Measurements from ENCODE around the gene RAX. TPM values are rescaled to one million over a fixed set of nuclear protein-coding genes. Genes with fewer than 3 reads are reported as not detected.

The RAX gene
- total RNA-seq, 1 experiment from 2014 or later, result not detected

GRCh38 chr18:59271606-59272220 is 1.5 kb downstream of the RAX start:
- Histone ChIP-seq H3K4me1 (ENCODE audit: control insufficient read depth, insufficient read depth, low read length) (no peaks in the 10 kb centered on the region), H3K36me3 (ENCODE audit: control insufficient read depth, insufficient read depth, low read length) (no peaks in the 10 kb centered on the region), H3K27me3 (ENCODE audit: control insufficient read depth, insufficient read depth, low read length) (peaks cover 15% of the 10 kb centered on the region), H3K9me3 (ENCODE audit: control insufficient read depth, insufficient read depth, low read depth, low read length) (no peaks in the 10 kb centered on the region), H3K4me3 (ENCODE audit: low read depth in 2 of 2, low read length in 2 of 2) (no peak overlapping the region), H3K27ac (ENCODE audit: low read length) (no peak overlapping the region)
- BruUV-seq (replicated peaks), result no TSS peak
- CTCF ChIA-PET, result no interaction called here
- no peak for TF ChIP-seq TCF7L2 (IDR thresholded peaks at IDR 0.05; ENCODE audit: low read depth, low read length)
- TF ChIP-seq POLR2AphosphoS5 (IDR thresholded peaks at IDR 0.05; ENCODE audit: low read depth, low read length), result no peak
- no peak for TF ChIP-seq REST (IDR thresholded peaks at IDR 0.05; ENCODE audit: insufficient read depth in 1 of 2, low read depth in 2 of 2, low read length in 1 of 2)
- TF ChIP-seq CTCF (IDR thresholded peaks at IDR 0.05), result no peak
- TF ChIP-seq SIN3A (IDR thresholded peaks at IDR 0.05; ENCODE audit: borderline replicate concordance, insufficient read depth, low read depth, low read length), result no peak
- intact Hi-C loops (cut with micrococcal nuclease; ENCODE audit: unreplicated experiment) (no loop called here), in situ Hi-C loops (cut with HindIII; ENCODE audit: low pct_unique_long_range_greater_than_20kb, low sequenced_read_pairs) (no loop called here)
- ATAC-seq, result no peak
- POLR2A ChIA-PET, result no interaction called here
- no peak for DNase-seq (ENCODE audit: low read depth, low spot score)

DNA sequence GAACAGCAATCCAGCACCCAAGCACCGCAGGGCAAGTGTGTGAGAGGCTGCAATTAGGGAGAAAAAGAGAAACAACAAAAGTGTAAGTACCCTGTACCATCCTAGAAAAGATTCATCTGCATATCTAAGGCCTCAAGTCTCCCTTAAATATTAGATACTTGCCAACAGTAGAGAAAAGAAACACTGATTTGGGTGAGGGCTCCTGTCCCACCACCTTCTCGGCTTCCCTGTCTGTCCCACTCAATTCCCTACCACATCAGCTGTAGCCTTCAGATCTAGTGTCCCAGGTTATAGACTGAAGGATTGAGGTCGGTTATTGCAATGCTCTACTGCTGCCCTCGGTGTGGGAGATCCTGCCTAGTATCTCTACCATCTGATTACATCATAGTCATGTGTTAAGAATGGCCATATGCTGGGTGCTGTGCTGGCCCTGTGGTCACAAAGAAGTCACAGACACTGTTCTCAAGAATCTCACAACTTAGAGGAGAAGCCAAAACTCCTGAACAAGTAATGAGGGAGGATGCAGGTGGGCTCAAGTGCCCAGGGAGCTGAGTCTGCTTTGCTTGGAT is 2.5 kb downstream of the RAX start:
- Histone ChIP-seq H3K4me3 (ENCODE audit: low read depth in 2 of 2, low read length in 2 of 2) (no peak overlapping the region), H3K27me3 (ENCODE audit: control insufficient read depth, insufficient read depth, low read length) (peaks cover 17% of the 10 kb centered on the region), H3K4me1 (ENCODE audit: control insufficient read depth, insufficient read depth, low read length) (no peaks in the 10 kb centered on the region), H3K9me3 (ENCODE audit: control insufficient read depth, insufficient read depth, low read depth, low read length) (no peaks in the 10 kb centered on the region), H3K27ac (ENCODE audit: low read length) (no peak overlapping the region), H3K36me3 (ENCODE audit: control insufficient read depth, insufficient read depth, low read length) (no peaks in the 10 kb centered on the region)
- ATAC-seq (no peak), DNase-seq (ENCODE audit: low read depth, low spot score) (no peak)
- in situ Hi-C loops (cut with HindIII; ENCODE audit: low pct_unique_long_range_greater_than_20kb, low sequenced_read_pairs), result no loop called here
- ChIA-PET CTCF (no interaction called here), POLR2A (no interaction called here)
- TF ChIP-seq POLR2AphosphoS5 (IDR thresholded peaks at IDR 0.05; ENCODE audit: low read depth, low read length), result no peak
- TF ChIP-seq TCF7L2 (IDR thresholded peaks at IDR 0.05; ENCODE audit: low read depth, low read length), result no peak
- no peak for TF ChIP-seq SIN3A (IDR thresholded peaks at IDR 0.05; ENCODE audit: borderline replicate concordance, insufficient read depth, low read depth, low read length)
- TF ChIP-seq REST (IDR thresholded peaks at IDR 0.05; ENCODE audit: insufficient read depth in 1 of 2, low read depth in 2 of 2, low read length in 1 of 2), result no peak
- TF ChIP-seq CTCF (IDR thresholded peaks at IDR 0.05), result no peak
- no TSS peak for BruUV-seq (replicated peaks)
- intact Hi-C loops (cut with micrococcal nuclease; ENCODE audit: unreplicated experiment), result no loop called here
